HG02973 (cell line): ENCODE results near the gene SCP2.

Experiments
- ATAC-seq: cut with Tn5 transposase; IDR thresholded peaks from one replicate; pipeline ENCODE4 v1.9.1; 2021; ENCODE audit warnings: moderate library complexity; ENCODE audit not compliant: unreplicated experiment

Gene SCP2

GRCh38 chr1:53026254-53026653 is 99.2 kb downstream of the SCP2 start:
- no peak for ATAC-seq

- ATAC-seq: no peak
Observed at GRCh38 chr1:53031732-53032131, 104.7 kb downstream of the SCP2 start.

- ATAC-seq: no peak
Observed at GRCh38 chr1:53037159-53037558, 110.1 kb downstream of the SCP2 start.

DNA sequence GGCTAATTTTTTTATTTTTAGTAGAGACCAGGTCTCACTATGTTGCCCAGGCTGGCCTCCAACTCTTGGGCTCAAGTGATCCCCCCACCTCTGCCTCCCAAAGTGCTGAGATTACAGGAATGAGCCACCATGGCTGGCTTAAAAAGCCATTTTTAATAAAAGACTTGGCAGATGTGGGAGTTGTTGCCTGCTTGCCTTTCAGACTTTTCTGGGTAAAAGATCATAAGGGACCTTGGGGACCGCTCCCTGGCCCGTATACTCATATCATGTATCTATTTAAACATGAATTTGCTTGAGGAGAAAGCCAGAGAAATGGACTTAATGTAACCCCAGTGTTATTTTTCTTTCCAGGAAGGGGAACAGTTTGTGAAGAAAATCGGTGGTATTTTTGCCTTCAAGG is 111.5 kb downstream of the SCP2 start:
- ATAC-seq: no peak

DNA sequence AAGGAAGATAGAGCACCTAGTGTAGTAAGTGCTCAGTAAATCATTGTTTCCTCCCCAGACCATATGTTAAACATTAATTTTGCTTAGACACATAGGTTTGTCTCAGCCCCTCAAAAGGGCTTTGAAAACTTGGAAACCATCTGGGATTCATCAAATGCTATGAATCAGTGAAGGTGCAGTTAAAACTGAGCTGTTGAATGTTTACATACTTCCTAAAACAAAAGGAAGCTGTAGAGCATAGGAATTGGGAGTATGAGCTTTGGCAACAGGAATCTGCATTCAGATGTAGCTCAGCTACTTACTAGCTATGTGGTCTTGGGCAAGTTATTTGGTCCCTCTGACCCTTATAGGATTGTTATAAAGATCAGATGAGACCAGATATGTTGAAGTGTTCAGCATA is 116.2 kb downstream of the SCP2 start:
- ATAC-seq: no peak

GRCh38 chr1:53044926-53045325 is 117.8 kb downstream of the SCP2 start:
- no peak for ATAC-seq

- no peak for ATAC-seq
Observed at GRCh38 chr1:53046930-53047329, 119.9 kb downstream of the SCP2 start.

DNA sequence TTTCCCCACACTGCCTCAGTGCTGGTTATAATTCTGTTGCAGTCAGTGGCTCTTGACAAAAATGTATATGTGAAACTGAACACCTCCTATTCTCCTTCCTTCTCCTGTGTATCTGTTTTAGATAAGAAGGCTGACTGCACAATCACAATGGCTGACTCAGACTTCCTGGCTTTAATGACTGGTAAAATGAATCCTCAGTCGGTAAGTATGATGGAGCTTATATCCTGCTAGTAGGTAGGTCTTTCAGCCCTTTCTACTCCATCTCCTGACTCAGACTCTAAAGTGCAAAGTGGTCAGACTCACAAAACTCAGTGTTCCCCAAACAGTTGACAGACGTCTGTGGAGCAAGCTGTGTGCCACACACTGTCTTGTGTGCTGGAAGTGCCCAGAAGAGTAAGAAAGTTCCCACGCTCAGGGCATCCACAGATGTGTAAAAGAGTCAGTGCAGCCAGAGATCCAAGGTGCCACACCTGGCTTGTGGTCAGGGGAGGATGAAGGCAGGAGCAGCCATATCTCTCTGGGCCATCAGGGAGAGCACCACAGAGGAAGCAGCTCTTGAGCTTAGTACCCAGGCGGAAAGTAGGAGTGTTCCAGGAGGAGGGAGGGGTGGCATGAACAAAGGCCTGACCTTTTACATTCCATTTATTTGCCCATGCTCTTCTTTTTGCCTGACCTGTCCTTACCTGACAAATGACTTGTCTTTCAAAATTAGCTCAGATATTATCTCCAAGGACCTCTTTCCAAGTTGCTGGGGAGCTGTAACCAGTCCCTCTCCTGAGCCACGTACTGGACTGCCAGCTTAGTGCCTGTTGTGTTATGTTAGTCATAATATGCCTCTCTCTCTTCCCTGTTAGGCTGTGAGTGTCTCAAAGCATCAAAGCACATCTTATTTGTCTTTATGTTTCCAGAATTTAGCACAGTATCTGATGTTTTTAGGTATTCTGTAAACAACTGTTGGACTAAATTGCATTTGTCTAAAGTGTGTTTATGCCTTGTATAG is 121.0 kb downstream of the SCP2 start:
- no peak for ATAC-seq

DNA sequence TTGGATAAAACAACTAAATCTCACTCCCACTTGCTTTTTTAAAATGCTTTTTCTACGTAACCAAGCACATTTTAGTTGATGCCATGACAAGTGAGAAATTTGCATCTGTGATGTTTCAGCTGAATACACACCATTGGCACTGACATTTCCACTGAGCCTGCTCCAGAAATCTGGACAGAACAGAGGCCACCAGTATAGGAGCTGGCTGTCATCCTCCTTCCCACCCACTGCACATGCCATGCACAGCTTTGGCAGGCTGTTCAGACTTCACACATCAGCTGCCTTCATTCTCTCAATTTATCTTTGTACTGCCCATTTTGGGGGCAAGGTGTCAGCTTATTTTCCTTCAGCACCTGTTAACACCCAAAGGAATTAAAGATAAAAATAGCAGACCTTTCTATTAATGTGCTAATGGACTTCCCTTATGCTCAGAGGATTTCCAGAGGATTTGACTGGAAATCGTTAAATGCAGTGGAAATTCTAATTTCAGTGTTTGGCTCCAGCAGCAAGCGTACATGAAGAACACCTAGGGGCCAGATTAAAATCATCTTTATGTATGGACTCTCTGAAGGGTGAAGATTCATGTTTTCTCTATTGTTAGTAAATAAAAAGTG is 122.0 kb downstream of the SCP2 start:
- ATAC-seq: no peak

- no peak for ATAC-seq
Observed at GRCh38 chr1:53049574-53049967, 122.5 kb downstream of the SCP2 start.

- no peak for ATAC-seq
Observed at GRCh38 chr1:53050310-53050709, 123.2 kb downstream of the SCP2 start.

DNA sequence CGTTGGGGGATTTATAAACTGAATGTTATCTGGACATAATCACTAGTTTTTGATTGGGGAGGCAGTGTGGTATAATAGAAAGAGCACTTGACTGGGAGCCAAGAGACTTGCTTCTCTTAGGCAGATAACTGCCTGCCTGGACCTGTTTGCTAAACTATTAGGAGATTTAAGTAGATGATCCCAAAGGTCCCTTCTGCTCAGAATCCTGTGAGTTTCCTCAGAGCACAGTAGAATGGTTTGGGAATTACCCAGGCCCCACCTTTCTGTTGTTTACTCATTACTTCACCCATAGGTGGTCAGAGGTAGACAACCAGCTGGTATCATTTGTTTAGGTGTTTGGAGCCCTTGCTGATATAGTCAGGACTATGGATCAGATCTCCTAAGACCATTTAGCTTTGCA is 124.6 kb downstream of the SCP2 start:
- ATAC-seq: no peak

DNA sequence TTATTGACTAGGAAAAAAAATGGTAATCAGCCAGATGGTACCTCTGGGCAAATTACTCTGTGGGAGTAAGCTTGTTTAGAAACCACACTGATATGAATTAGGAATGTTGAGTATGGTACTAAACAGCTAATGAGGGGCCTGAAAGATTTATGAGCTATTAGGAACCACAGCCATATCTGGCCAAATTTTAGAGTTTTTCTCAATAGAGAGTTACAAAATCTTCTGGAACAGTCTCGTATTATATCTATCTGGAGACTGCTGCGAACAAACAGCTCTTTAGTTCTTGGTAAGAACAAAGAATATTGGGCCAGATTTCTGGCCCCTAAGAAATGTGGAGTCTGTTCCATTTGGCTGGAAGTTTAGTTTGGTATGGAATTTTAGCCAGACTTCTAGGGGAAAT is 130.1 kb downstream of the SCP2 start:
- ATAC-seq: no peak

GRCh38 chr1:53060579-53060978 is 133.5 kb downstream of the SCP2 start:
- ATAC-seq: no peak

DNA sequence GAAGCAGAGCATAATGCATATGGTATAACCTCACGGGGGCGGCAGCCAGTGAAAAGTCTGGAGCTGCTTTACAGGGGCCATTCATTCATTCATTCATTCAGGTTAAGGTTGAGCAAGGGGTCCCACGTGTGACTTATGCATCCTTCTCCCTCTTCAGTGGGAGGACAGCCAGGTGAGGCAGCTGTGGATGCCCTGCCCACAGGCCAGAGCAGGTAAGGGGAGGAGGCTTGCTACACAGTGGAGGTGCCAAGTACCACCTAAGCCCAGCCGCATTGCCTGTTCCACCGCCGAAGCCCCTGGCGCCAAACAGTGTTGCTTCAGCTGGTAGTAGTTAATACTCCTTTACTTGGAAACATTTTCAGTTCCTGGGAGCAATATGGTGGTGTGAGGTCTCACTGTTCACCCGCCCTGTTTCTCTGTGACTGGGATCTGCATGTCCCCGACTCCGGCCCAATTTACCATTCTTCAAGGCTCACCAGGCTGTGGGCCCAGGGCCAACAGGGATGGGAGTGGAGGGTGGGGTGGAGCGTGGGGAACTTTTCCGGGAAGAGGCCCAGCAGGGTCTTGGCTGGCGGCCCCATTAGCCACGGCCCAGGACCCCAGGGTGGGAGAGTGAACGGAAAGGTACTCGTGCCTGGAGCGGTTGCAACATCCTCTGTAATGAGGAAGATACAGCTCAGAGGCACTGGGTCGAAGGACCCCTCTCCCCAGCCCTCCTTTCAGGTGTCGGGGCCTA is 134.2 kb downstream of the SCP2 start:
- ATAC-seq: no peak

- ATAC-seq: no peak
Observed at GRCh38 chr1:53061859-53062707, 135.0 kb downstream of the SCP2 start, which contains the start of gene PODN. Gene PODN, plus strand, starts transcription at chr1:53062213. Its CDS starts 7,643 bp downstream, at chr1:53069856.

DNA sequence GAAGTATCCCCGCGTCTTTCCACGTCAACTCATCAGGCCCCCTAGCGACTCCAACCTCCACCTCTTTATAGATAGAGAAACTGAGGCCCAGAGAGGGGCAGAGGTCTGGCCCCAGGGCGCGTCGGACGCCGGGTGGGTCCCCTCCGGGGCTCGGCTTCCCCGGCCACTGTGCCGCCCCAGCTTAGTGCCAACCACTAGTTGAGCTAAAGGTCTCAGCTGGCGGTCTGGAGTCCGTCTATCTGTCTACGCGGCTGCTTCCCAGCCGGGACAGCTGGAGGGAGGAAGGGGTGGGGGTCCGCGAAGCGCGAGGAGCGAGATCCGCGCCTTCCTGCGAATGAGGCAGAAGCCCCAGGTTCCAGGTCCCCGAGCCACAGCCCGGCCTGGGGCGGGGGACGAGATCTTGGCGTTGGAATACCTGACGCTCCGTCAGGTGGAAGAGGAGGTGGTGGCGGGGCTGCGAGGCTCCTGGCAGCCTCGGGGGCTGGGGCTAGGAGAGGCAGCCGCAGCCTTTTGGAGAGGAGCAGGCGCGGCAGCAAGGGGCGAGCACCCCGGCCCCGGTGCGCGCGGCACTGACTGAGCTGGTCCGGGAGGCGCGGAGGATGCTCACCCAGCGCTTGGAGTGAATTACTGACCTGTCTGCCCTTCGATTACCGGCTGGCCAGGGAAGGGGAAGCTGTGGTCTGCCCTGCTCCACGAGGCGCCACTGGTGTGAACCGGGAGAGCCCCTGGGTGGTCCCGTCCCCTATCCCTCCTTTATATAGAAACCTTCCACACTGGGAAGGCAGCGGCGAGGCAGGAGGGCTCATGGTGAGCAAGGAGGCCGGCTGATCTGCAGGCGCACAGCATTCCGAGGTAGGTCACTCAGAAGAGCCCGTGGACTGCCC is 135.9 kb downstream of the SCP2 start:
- ATAC-seq: no peak

DNA sequence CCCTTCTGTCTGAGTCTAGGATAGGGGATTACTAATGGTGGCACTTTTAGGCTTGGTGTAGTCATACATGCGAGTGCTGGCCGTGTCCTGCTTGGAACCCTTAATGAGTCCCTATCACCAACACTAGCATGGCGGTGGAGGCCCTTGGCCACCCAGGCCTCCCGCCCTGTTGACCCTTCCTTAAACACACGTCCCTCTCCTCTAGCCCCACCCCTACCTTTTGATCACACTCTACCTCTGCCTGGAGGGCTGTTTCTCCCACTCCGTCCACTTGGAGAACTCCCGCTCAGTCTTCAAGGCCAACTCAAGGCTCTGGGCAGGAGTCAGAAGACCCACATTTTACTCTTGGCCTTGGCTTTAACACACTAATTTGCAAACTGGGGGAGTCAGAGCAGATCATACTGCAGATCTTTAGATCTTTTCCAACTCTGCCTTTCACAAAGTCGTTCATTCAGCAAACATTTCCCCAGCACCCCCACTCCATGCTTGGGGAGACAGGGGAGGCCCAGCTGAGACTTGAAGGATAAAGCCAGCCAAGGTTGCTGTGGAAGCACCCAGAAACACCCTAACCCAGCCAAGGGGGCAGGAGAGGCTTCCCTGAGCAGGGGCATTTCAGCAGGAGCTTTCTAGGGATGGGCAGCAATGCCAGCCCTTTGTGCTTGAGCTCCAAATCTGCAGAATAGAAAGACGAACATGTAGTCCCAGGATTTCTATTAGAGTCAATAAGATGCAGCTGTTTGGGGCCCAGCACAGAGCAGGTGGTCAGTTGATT is 136.9 kb downstream of the SCP2 start:
- no peak for ATAC-seq

DNA sequence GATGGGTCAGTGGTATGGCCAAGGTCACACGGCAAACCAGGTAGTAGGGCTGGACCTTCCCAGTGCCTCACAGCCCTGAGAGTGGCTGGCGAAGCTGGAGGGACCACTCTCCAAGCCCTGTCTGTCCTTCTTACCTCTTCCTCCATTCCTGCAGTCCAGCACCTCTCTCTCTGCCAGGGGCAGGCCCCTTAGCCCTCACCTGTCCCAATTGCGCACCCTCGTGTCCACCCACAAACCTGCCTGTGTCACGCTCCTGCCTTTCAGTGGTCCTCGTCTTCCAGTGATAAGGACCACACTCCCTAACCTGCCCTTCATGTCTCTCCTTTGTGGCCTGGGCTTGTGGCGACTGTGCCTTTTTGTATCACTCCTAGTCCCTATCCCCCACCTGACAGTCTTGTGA is 138.3 kb downstream of the SCP2 start:
- no peak for ATAC-seq
